CD4-positive, CD25-positive, alpha-beta regulatory T cell (primary cell): ENCODE results near the gene CNNM4. TPM values are rescaled to one million over a fixed set of nuclear protein-coding genes. Genes with fewer than 3 reads are reported as not detected.
A peak's percentile ranks its signal among the peaks of the same experiment; 100 is the strongest.

Experiments
- ATAC-seq, 2 donors: fragments of 150-1000 bp; cut with Tn5 transposase; one replicate each; pipeline ENCODE4 v1.10.0; 2021; ENCODE audit warnings: low read depth in 2 of 2, moderate number of reproducible peaks in 2 of 2, moderate library complexity in 1 of 2
- DNase-seq, 3 donors: peaks; one replicate each; pipeline versions ENCODE4 v3.0.0 to v3.0.0-alpha.2; 2012 to 2022; ENCODE audit warnings: mixed read lengths in 1 of 3
- H3K27ac ChIP-seq: one replicate; pipeline ENCODE4 v1.7.0; 2013; ENCODE audit warnings: mild to moderate bottlenecking, low read length; ENCODE audit not compliant: insufficient read depth, poor library complexity, severe bottlenecking
- H3K27me3 ChIP-seq: one replicate; pipeline ENCODE4 v1.7.0; 2013; ENCODE audit warnings: low read length; ENCODE audit not compliant: control insufficient read depth, insufficient read depth
- H3K36me3 ChIP-seq: one replicate; pipeline ENCODE4 v1.7.0; 2013; ENCODE audit warnings: mild to moderate bottlenecking, low read length, moderate library complexity; ENCODE audit not compliant: control insufficient read depth, insufficient read depth
- H3K4me1 ChIP-seq: 2 replicates; pipeline ENCODE4 v1.7.0; 2013; ENCODE audit warnings: mild to moderate bottlenecking, low read length; ENCODE audit not compliant: insufficient read depth, control insufficient read depth, poor library complexity, severe bottlenecking
- H3K4me3 ChIP-seq: one replicate; pipeline ENCODE4 v1.7.0; 2013; ENCODE audit warnings: low read depth, mild to moderate bottlenecking, low read length, moderate library complexity
- H3K9me3 ChIP-seq, 2 experiments: 1 replicate in 1 of 2; 2 replicates in 1 of 2; pipeline ENCODE4 v1.7.0; 2013; ENCODE audit warnings: low read length in 2 of 2, mild to moderate bottlenecking in 1 of 2, moderate library complexity in 1 of 2; ENCODE audit not compliant: control insufficient read depth in 2 of 2
- H3K27ac Mint-ChIP-seq, 3 donors: one replicate each; pipeline ENCODE4 v1.8.0; 2020 to 2022; ENCODE audit warnings: mild to moderate bottlenecking in 3 of 3, mixed read lengths in 3 of 3, moderate library complexity in 2 of 3
- H3K27me3 Mint-ChIP-seq: one replicate; pipeline ENCODE4 v1.8.0; 2022; ENCODE audit warnings: mild to moderate bottlenecking, mixed read lengths
- H3K36me3 Mint-ChIP-seq: one replicate; pipeline ENCODE4 v1.8.0; 2020; ENCODE audit warnings: mixed read lengths
- H3K4me1 Mint-ChIP-seq, 4 donors: one replicate each; pipeline ENCODE4 v1.8.0; 2020 to 2022; ENCODE audit warnings: mixed read lengths in 4 of 4, mild to moderate bottlenecking in 1 of 4
- H3K4me3 Mint-ChIP-seq, 4 donors: one replicate each; pipeline ENCODE4 v1.8.0; 2020 to 2022; ENCODE audit warnings: mild to moderate bottlenecking in 4 of 4, mixed read lengths in 4 of 4, moderate library complexity in 3 of 4
- H3K9me3 Mint-ChIP-seq, 7 donors: one replicate each; pipeline ENCODE4 v1.8.0; 2020 to 2022; ENCODE audit warnings: mixed read lengths in 7 of 7, mild to moderate bottlenecking in 3 of 7, moderate library complexity in 2 of 7
- polyA plus RNA-seq, 4 donors: library from polyadenylated mRNA; unstranded; fragments of 300-500 nt; fragmentation: Illumina TruSeq; gene quantifications; one replicate each; pipeline ENCODE4 v1.2.3, GENCODE V29; 2021
- total RNA-seq: library from RNA; stranded (reverse); gene quantifications from one replicate; pipeline ENCODE4 v1.2.3, GENCODE V29; 2022

CNNM4 gene
- total and polyA plus RNA-seq, 5 donors from 2014 or later: 0.98 to 11.2 (median 3.1) TPM

GRCh38 chr2:96824079-96824870, 63.6 kb downstream of the CNNM4 start:
- H3K27me3 ChIP-seq: no peaks in the 10 kb centered on the region
- Mint-ChIP-seq H3K4me3 (peak overlapping the region in 1 of 4 donors; percentile 27), H3K27me3 (no peaks in the 10 kb centered on the region), H3K4me1 (peaks cover 12 to 42% (median 32%) of the 10 kb centered on the region in 4 donors), H3K27ac (peak overlapping the region in 2 of 3 donors; percentile 35 to 82), H3K9me3 (no peaks in the 10 kb centered on the region), H3K36me3 (peaks cover 22% of the 10 kb centered on the region)
- peaks cover 65% of the 10 kb centered on the region for H3K36me3 ChIP-seq
- H3K4me1 ChIP-seq: peaks cover 24% of the 10 kb centered on the region
- H3K4me3 ChIP-seq: no peak overlapping the region
- DNase-seq (no peak), ATAC-seq (no peak)
- no peak overlapping the region for H3K27ac ChIP-seq
- no peaks in the 10 kb centered on the region for H3K9me3 ChIP-seq

- peaks cover 72% of the 10 kb centered on the region for H3K36me3 ChIP-seq
- no peaks in the 10 kb centered on the region for H3K27me3 ChIP-seq
- H3K27ac Mint-ChIP-seq: no peak overlapping the region
- no peak overlapping the region for H3K4me3 Mint-ChIP-seq
- ATAC-seq (no peak), DNase-seq (no peak)
- no peak overlapping the region for H3K27ac ChIP-seq
- H3K9me3 Mint-ChIP-seq: no peaks in the 10 kb centered on the region
- H3K4me1 ChIP-seq: peaks cover 17% of the 10 kb centered on the region
- H3K4me3 ChIP-seq: no peak overlapping the region
- no peaks in the 10 kb centered on the region for H3K27me3 Mint-ChIP-seq
- H3K4me1 Mint-ChIP-seq: peaks cover 5 to 36% (median 28%) of the 10 kb centered on the region in 4 donors
- no peaks in the 10 kb centered on the region for H3K9me3 ChIP-seq
- peaks cover 26% of the 10 kb centered on the region for H3K36me3 Mint-ChIP-seq
Measured at GRCh38 chr2:96825057-96825456, 64.4 kb downstream of the CNNM4 start.

- Histone ChIP-seq H3K4me3 (no peak overlapping the region), H3K36me3 (peaks cover 84% of the 10 kb centered on the region), H3K4me1 (peaks cover 1% of the 10 kb centered on the region), H3K27ac (no peak overlapping the region), H3K27me3 (no peaks in the 10 kb centered on the region), H3K9me3 (no peaks in the 10 kb centered on the region)
- peaks cover 38% of the 10 kb centered on the region for H3K36me3 Mint-ChIP-seq
- H3K27me3 Mint-ChIP-seq: no peaks in the 10 kb centered on the region
- H3K4me1 Mint-ChIP-seq: peaks cover 0 to 24% (median 13%) of the 10 kb centered on the region in 4 donors
- H3K27ac Mint-ChIP-seq: peak overlapping the region in 1 of 3 donors; percentile 46
- DNase-seq (no peak), ATAC-seq (no peak)
- H3K4me3 Mint-ChIP-seq: no peak overlapping the region
- no peaks in the 10 kb centered on the region for H3K9me3 Mint-ChIP-seq
Measured at GRCh38 chr2:96826546-96827278, 66.0 kb downstream of the CNNM4 start.

DNA sequence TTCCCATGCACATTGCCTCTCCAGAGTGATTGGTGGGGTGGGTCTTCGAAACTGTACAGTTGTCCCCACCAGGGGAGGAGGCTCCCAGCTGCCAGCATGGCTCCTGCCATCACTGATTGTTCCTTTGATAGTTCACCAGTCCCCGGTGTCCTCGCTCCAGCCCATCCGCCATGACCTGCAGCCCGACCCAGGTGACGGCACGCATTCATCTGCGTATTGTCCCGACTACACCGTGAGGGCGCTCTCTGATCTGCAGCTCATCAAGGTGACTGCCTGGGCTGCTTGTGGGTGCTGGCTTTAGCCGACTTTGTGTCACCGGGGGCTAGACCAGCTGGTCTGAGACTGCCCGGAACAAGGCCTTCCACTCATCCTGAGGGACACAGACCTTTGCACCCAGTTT, 67.7 kb downstream of the CNNM4 start:
- Histone ChIP-seq H3K27ac (no peak overlapping the region), H3K36me3 (peaks cover 91% of the 10 kb centered on the region), H3K9me3 (no peaks in the 10 kb centered on the region), H3K27me3 (no peaks in the 10 kb centered on the region), H3K4me1 (no peaks in the 10 kb centered on the region), H3K4me3 (no peak overlapping the region)
- H3K27me3 Mint-ChIP-seq: no peaks in the 10 kb centered on the region
- H3K4me1 Mint-ChIP-seq: peaks cover 0 to 12% (median 6%) of the 10 kb centered on the region in 4 donors
- no peak for DNase-seq
- no peak overlapping the region for H3K27ac Mint-ChIP-seq
- ATAC-seq: no peak
- peak overlapping the region in 1 of 4 donors; percentile 27 for H3K4me3 Mint-ChIP-seq
- no peaks in the 10 kb centered on the region for H3K9me3 Mint-ChIP-seq
- peaks cover 47% of the 10 kb centered on the region for H3K36me3 Mint-ChIP-seq

GRCh38 chr2:96828874-96829273, 68.2 kb downstream of the CNNM4 start:
- Mint-ChIP-seq H3K4me3 (no peak overlapping the region), H3K9me3 (no peaks in the 10 kb centered on the region), H3K27ac (no peak overlapping the region), H3K36me3 (peaks cover 49% of the 10 kb centered on the region), H3K27me3 (no peaks in the 10 kb centered on the region), H3K4me1 (peaks cover 0 to 9% (median 5%) of the 10 kb centered on the region in 4 donors)
- no peak for ATAC-seq
- Histone ChIP-seq H3K27ac (no peak overlapping the region), H3K36me3 (peaks cover 91% of the 10 kb centered on the region), H3K4me3 (no peak overlapping the region), H3K9me3 (no peaks in the 10 kb centered on the region), H3K27me3 (no peaks in the 10 kb centered on the region), H3K4me1 (no peaks in the 10 kb centered on the region)
- no peak for DNase-seq

DNA sequence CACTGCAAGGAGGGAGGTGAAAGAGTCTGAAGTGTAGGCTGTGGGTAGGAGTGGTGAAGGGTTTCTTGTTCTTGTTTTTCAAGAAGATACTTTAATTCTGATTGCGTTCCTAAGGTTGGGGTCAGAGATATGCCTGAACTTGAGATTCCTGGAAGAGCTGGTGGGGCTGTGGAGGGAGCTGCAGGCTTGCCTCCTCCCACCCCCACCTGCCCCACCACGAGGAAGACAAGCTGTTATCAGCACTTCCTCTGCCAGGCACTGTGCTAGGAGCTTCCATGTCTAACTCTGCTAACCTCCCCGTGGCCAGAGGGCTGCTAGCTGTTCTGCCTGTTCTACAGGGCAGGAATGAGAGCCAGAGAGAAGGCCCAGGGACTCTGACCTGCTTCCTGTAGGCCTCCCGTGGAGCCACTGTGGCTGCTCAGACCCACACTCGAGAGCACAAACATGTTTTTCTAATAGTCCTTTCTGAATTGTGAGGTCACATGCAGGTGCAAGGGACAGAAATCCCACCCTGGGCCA, 69.4 kb downstream of the CNNM4 start:
- ATAC-seq: no peak
- Histone ChIP-seq H3K27me3 (no peaks in the 10 kb centered on the region), H3K4me1 (no peaks in the 10 kb centered on the region), H3K9me3 (no peaks in the 10 kb centered on the region), H3K36me3 (peaks cover 81% of the 10 kb centered on the region), H3K27ac (no peak overlapping the region), H3K4me3 (no peak overlapping the region)
- Mint-ChIP-seq H3K27me3 (no peaks in the 10 kb centered on the region), H3K4me3 (no peak overlapping the region), H3K27ac (peak overlapping the region in 1 of 3 donors; percentile 72), H3K4me1 (peaks cover 0 to 7% (median 3%) of the 10 kb centered on the region in 4 donors), H3K36me3 (peaks cover 46% of the 10 kb centered on the region), H3K9me3 (no peaks in the 10 kb centered on the region)
- no peak for DNase-seq

DNA sequence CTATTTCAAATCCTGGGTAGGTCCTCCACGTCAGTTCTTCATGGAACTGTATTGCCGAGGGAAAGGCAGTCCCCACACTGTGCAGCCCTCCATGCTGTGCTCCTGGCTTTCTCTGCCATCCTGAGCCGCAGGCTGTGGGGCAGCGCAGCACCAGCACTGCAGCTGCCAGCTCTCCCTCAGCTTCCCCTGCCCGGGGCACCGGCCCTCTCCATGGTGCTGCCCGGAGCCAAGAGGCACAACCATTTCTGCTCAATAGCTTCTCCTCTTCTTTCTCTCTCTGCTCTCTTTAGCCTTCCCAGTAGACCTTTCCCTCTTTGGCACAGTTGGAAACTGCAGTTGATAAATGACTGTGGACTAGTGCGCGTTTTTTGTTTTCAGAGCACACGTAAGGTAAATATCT, 71.0 kb downstream of the CNNM4 start:
- Mint-ChIP-seq H3K27ac (peak overlapping the region in 1 of 3 donors; percentile 55), H3K36me3 (peaks cover 43% of the 10 kb centered on the region), H3K27me3 (no peaks in the 10 kb centered on the region), H3K9me3 (no peaks in the 10 kb centered on the region), H3K4me3 (no peak overlapping the region), H3K4me1 (peaks cover 0 to 7% (median 3%) of the 10 kb centered on the region in 4 donors)
- H3K27me3 ChIP-seq: no peaks in the 10 kb centered on the region
- DNase-seq: no peak
- H3K27ac ChIP-seq: no peak overlapping the region
- no peak for ATAC-seq
- H3K4me3 ChIP-seq: no peak overlapping the region
- no peaks in the 10 kb centered on the region for H3K9me3 ChIP-seq
- H3K4me1 ChIP-seq: no peaks in the 10 kb centered on the region
- H3K36me3 ChIP-seq: peaks cover 66% of the 10 kb centered on the region
